GM12892 (cell line): Measurements from ENCODE around the gene HDAC2.

Experiments used
- DNase-seq: peaks from one replicate; pipeline ENCODE4 v3.0.0; 2011; ENCODE audit not compliant: insufficient read length
- FAIRE-seq: peaks from 2 replicates; lab custom pipeline; 2011; peaks lifted over from hg19 to GRCh38; lab: Jason Lieb, UNC
- POLR2A ChIP-seq: IDR thresholded peaks from 2 replicates; pipeline ENCODE4 v1.6.1; 2011; ENCODE audit warnings: low read depth, low read length, control low read depth
- POLR2AphosphoS5 ChIP-seq: IDR thresholded peaks from 2 replicates; pipeline ENCODE4 v1.6.1; 2011; ENCODE audit warnings: low read depth, low read length, control low read depth
- TAF1 ChIP-seq: IDR thresholded peaks from 2 replicates; pipeline ENCODE4 v1.6.1; 2011; ENCODE audit warnings: low read depth, mild to moderate bottlenecking, control low read depth, low read length, borderline replicate concordance

The HDAC2 gene

GRCh38 chr6:113894712-113895674 is 76.0 kb downstream of the HDAC2 start:
- no peak for DNase-seq
- FAIRE-seq: no peak
- no peak for TF ChIP-seq POLR2A

DNA sequence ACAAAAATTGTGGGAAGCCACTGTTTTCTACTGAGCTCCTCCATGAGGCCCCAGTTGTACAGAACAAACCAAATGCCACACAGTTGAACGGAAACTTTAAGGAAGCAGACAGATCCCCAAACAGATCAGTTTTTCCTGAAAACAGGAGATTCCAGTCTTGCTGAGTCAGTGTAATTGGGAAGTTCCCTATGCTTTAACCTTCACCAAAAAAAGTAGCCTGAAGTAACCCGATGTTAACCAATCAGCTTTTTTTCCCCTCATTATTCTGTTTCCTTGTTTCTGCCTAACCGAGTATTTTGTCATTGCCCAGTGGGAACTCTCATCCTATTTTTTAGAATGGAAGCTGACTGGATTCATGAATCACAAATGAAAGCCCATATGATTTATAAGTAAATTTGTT is 77.1 kb downstream of the HDAC2 start:
- TF ChIP-seq TAF1: no peak
- TF ChIP-seq POLR2A: no peak
- no peak for TF ChIP-seq POLR2AphosphoS5
- FAIRE-seq (no peak), DNase-seq (no peak)

DNA sequence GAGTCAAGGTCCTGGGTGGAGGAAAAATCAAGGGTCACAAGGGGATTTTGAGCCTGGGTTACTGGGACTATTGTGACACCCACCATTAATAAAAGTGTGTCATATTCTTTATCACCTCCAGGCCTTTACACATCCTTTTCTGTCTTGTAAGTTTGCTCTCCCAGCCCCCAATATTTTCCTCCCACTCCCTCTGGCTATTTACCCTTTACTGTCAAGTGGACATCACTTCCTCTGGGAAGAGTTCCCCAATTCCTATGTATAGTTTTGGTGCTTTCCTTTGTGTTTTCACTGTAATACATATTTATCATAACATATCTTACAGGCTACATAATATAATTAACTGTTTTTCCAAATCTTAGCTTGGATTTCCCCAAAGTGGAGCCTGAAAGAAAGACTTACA is 77.5 kb downstream of the HDAC2 start:
- TF ChIP-seq POLR2A: no peak
- TF ChIP-seq POLR2AphosphoS5: no peak
- no peak for TF ChIP-seq TAF1
- FAIRE-seq: no peak
- DNase-seq: no peak

DNA sequence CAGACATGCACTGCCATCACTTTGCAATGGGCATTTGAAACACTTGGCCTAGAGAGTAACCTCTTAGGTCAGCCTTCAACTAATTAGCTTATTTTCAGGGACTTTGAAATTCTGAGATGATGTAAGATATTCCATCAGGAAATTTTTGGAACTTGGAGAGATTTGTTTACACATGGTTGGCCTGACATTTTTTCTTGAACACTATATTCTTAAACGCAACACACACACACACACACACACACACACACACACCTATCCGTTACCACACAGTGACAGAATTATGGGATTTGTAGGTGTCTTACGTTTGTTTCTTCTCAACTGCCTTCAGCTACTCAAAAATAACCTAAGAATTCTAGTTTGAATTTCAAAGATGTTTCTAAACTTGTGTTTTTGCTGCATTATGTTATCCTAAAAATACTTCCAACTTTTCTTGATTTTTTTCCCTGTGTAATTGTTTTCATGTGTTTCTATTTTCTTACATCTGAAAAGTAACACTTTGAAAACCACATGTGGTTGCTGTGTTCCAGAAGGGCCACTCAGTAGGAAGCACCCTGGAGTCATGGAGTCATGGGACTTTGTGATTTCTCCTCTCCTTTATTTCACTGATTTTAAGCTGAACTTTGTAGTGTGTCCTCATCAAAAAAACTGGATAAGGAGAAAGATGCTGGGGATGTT is 81.9 kb downstream of the HDAC2 start:
- no peak for DNase-seq
- no peak for FAIRE-seq
- no peak for TF ChIP-seq POLR2AphosphoS5
- no peak for TF ChIP-seq TAF1
- TF ChIP-seq POLR2A: no peak

- DNase-seq (no peak), FAIRE-seq (no peak)
- TF ChIP-seq TAF1: no peak
- TF ChIP-seq POLR2AphosphoS5: no peak
- no peak for TF ChIP-seq POLR2A
These were observed 82.5 kb downstream of the HDAC2 start for GRCh38 chr6:113888493-113888892.

DNA sequence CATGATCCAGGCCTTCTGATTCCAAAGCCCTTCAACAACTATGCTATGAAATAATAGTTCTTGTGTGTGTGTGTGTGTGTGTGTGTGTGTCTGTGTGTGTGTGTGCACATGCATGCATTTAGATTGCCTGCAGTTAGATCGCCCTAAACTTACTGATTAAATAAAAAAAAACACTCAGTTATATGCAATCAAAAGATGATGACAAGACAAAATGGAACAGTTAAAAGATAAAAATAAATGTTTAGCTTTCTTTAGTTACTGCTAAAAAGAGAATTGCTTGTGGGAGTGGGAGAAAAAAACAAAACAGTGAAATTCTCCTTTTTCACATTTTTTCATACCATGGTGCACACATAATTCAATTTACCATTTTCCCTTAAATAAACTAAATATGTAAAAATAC is 84.4 kb downstream of the HDAC2 start:
- no peak for TF ChIP-seq TAF1
- no peak for TF ChIP-seq POLR2A
- no peak for TF ChIP-seq POLR2AphosphoS5
- FAIRE-seq (no peak), DNase-seq (no peak)

DNA sequence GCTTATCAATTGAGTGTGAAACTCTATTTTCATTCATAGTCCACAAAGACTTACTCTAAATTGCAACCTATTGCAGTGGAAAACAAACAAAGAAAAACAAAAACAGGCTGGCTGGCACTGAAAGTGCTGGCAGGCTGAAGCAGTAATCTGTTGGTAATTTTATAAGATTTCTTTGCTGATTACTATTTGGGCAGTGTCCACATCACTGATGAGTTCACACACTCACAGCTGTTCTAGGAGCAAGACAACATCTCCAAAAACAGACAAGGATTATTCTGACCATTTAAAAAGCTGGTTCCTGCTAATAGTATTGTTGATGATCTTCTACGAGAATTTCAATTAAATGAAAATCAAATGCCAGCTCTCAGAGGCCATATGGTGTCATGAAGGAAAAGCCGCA is 86.9 kb downstream of the HDAC2 start:
- TF ChIP-seq POLR2A: no peak
- no peak for TF ChIP-seq TAF1
- no peak for TF ChIP-seq POLR2AphosphoS5
- FAIRE-seq (no peak), DNase-seq (no peak)
